Right renal cortex interstitium (tissue), 3 donors: ENCODE results near the gene AHCYL2. TPM values are rescaled to one million over a fixed set of nuclear protein-coding genes. Genes with fewer than 3 reads are reported as not detected.
A peak's percentile ranks its signal among the peaks of the same experiment; 100 is the strongest.
"Not testable (repeated sequence)": the region's sequence is repeated elsewhere in the genome, so short reads cannot be mapped to it uniquely, and the experiment has no call there.

Source experiments
- DNase-seq, 3 donors: peaks; one replicate each; pipeline ENCODE4 v3.0.0-alpha.2; 2013; ENCODE audit warnings: low read depth in 3 of 3, low spot score in 2 of 3
- polyA plus RNA-seq, 3 donors: library from polyadenylated mRNA; unstranded; fragments of 120-200 nt; gene quantifications; one replicate each; pipeline ENCODE4 v1.2.1, GENCODE V29; 2013; ENCODE audit not compliant: insufficient read length in 3 of 3

Gene AHCYL2
- polyA plus RNA-seq, 3 donors, result 24.8 to 27.8 (median 27.6) TPM

GRCh38 chr7:129343099-129343700 is 118.4 kb downstream of the AHCYL2 start:
- peak; percentile 10 to 31 (median 12) for DNase-seq

DNA sequence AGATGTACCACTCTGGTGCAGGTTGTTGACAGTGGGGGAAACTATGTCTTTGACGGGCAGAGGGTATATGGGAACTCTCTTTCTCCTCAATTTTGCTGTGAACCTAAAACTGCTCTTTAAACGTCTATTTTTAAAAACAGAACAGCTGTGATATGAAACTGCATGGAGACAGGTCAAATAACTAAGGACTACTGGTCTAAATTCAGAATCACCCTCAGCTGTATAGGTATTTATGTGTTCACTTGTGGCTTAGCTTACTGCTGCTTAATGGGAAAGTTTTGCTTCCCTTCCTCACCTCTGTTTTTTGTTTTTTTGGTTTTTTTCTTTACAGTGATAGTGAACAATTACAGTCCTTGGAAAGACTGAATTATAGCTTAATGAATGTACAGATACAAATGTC is 122.5 kb downstream of the AHCYL2 start:
- no peak for DNase-seq

DNA sequence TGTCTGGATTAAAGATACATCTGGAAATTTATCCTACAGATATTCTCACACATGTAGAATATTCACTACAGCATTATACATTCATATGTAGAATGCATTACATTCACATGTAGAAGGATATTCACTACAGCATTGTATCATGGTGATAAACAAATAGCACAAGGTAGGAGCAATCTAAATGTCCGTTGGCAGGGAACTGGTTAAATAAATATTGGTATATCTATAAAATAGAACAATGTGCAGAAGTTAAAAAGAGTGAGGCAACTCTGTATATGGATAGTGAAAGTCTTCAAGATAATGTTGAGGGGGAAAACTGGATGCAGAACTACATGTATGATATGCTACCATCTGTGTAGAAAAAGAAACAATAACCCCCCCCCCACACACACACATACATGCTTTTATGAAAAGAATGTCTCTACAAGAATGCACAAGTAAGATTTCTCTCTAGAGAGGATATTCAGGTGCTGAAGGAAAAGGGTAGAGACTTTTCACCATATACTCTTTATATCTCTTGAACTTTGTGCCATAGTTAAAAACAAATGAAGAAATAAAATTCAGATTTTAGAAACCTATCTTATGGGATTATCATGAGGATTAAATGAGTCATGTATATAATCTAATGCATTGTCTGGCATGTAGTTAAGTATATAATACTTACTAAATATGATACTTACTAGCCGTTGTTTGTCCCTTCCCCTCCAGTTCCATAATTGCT is 123.4 kb downstream of the AHCYL2 start:
- no peak for DNase-seq

DNA sequence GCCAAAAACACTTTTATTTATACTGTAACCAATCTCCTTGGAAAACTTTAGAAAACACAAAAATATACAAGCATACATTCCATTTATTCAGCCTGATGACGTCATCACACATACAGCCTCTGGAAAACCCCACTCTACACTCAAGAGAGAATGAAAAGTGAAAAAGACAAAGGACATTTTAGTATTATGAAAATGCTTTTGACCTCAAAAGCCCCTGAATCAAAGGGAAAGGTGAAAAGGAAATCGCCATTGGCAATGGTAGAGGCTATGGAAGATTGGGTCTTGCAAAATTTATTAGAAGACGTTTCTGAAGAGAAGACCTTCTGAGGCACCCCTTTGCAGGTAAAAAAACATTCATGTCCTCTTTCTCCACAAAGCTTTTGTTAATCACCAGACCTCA is 126.5 kb downstream of the AHCYL2 start:
- no peak for DNase-seq

DNA sequence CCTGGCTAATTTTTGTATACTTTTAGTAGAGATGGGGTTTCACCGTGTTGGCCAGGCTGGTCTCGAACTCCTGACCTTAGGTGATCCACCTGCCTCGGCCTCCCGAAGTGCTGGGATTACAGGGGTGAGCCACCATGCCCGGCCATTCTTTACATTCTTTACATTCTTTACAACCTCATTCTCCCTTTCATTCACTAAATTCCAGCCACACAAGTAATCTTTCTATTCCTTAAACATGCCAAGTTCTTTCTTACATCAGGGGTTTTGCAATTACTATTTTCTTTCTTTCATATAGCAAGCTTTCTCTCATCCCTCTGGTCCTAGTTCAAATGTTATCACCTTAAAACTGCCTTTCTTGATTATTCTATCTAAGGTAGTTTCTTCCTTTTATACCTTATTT is 128.3 kb downstream of the AHCYL2 start:
- not testable (repeated sequence) for DNase-seq

DNA sequence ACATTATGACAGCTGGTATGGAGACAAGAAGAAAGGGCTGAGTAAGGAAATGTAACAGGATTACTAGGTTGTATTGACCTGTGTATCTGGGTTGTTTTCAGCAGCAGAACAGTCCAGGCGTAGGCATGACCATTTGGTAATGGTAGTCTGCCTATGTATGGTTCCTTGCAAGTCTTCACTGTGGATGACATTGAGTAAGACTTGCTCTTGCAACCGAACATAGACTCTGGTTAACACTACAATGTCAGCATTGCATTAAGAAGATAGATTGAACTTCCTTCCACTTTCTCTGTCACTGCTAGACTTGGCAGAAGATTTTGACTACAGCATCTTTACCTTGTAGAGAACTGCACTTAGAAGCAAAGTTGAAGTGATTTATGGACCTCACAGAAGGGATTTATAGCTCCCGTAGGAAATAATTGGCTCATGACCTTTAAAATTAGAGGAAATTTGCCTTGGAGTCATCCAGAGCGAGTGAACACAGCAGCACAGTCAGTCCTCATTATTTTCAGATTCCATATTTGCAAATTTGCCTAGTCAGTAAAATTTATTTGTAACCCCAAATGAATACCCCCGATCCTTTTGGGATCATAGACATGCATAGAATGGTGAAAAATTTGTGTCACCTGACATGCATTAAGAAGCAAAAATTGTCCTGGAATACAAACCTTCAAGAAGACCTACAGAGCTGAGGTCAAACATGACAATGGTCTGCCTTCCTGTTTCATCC is 129.8 kb downstream of the AHCYL2 start:
- no peak for DNase-seq

- no peak for DNase-seq
Observed at GRCh38 chr7:129356176-129356575, 131.3 kb downstream of the AHCYL2 start.

DNA sequence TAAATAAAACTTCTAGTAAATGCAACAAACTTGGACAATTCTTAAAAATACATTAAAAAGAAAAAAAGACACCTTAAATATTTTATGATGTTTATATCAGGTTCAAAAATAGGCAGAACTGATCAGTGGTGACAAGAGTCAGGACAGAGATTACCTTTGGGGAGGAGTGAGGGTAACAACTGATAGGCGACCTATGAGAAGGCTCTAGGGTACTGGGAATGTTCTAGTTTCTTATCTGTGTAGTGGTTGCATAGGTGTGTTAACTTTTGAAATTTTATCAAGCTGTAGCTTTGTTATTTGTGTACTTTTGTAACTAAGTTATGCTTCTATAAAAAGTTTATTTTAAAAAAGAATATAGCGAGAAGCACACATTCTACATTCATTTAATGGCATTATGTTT is 134.3 kb downstream of the AHCYL2 start:
- no peak for DNase-seq

DNA sequence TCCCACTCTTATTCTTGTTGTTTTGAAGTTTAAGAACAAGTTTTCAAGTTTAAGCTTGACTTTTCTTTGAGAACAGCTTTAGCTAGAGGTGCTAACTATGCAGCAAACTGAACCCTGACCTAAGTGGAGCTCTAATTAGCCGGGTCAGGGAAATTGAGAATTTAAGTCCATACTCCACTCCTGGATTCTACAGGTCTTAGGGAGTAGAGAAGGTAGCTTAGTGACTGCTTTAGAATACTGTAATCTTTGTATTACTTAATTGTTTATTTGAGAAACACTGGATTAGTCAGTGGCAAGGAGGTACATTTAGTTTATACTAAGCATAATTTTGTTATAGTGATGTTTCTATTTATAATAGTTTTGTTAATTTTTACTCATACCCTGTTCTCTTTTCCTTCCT is 134.8 kb downstream of the AHCYL2 start:
- no peak for DNase-seq

DNA sequence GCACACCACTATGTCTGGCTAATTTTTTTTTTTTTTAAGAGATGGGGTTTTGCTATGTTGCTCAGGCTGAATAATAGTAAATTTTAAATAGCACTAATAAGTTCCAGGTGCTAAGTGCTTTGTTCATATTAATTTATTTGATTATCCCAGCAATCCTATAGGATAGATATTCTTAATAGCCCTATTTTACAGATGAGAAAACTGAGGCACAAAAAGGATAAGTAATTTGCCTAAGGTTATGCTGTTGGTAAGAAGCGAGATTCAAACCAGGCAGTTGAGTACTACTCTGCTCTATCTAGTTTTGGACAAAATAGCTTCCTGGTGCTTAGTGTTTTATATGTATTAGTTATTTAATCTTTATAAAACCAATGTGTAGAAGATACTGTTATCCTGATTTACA is 136.9 kb downstream of the AHCYL2 start:
- no peak for DNase-seq

DNA sequence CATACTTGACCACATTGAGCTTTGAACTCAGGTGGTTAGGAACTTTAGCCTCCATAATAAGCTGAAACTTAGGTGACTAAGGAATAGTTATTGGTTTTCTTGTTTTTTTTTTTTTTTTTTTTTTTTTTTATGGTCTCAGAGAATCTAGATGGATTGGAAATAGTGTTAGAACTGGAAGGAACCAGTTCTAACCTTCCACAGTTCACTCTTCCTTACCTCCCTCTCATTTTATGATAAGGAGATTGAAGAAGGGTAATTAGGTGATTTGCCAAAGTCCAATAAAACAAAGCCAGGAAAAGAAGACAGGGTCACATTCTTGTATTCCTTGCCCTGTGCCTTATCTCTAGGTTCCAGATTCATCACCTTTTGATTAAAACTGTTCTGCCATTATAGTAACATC is 137.7 kb downstream of the AHCYL2 start:
- DNase-seq, result no peak

GRCh38 chr7:129367349-129367699 is 142.5 kb downstream of the AHCYL2 start:
- DNase-seq, result no peak

- peak; percentile 55 to 61 (median 60) for DNase-seq
Observed at GRCh38 chr7:129367700-129368388, 143.0 kb downstream of the AHCYL2 start.

DNA sequence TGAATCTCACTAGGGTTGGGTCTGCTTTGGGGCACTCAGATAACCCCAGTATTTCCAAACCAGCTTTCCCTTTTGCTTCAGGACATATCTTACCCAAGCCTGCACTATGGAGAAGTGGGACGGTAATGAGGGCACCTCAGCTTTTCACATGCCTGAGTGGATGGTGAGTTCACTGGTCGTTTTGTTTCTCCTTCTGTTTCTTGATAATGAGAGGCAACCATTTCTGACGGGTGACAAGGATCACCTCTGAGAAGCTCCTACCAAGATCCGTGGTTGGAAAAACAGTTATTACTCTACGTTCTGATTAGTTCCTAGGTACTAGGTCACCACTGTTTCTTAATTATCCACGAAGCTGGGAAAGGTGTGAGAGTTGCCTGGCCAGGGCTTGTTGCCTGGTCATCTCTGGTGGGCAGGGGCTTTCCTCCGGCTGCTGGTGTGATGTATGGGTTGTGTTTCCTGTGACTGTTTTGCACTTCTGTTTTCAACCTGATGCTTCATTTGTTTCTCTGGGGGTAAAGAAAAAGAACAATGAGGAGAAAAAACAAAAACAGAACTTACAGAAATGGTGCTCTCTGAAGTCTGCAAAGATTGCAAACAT is 143.7 kb downstream of the AHCYL2 start:
- no peak for DNase-seq

DNA sequence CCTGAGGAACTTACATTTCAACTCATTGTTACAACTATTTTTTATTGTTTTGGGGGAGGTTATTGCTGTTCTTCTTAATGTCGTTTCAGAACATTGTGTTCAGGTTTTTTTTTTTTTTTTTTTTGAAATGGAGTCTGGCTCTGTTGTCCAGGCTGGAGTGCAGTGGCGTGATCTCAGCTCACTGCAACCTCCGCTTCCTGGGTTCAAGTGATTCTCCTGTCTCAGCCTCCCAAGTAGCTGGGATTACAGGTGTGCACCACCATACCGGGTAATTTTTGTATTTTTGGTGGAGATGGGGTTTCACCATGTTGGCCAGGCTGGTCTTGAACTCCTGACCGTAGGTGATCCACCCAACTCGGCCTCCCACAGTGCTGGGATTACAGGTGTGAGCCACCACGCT is 144.6 kb downstream of the AHCYL2 start:
- DNase-seq, result not testable (repeated sequence)

- DNase-seq, result no peak
Observed at GRCh38 chr7:129370812-129371211, 146.0 kb downstream of the AHCYL2 start.

- no peak for DNase-seq
Observed at GRCh38 chr7:129371487-129371886, 146.7 kb downstream of the AHCYL2 start.

- DNase-seq, result no peak
Observed at GRCh38 chr7:129373651-129374428, 149.0 kb downstream of the AHCYL2 start.

GRCh38 chr7:129375141-129375938 is 150.5 kb downstream of the AHCYL2 start:
- DNase-seq, result no peak
